ENCODE results near the gene NRP2. TPM values are rescaled to one million over a fixed set of nuclear protein-coding genes. Genes with fewer than 3 reads are reported as not detected.

Gene NRP2
- total RNA-seq, 5 donors from 2014 or later (not counting 1 experiment from before 2014, with no cell fraction given) = 0.85 to 1.1 (median 0.93) TPM; not detected in 2

GRCh38 chr2:205730701-205731582 lies 48.6 kb downstream of the NRP2 start:
- Histone ChIP-seq H3K27ac (ENCODE audit: low read length) (no peak overlapping the region), H3K4me1 (ENCODE audit: control insufficient read depth in 1 of 2, extremely low read depth in 1 of 2, insufficient read depth in 2 of 2, low read length in 2 of 2) (no peaks in the 10 kb centered on the region), H3K27me3 (replicated peaks in 1 of 2; ENCODE audit: control insufficient read depth in 2 of 2, extremely low read depth in 1 of 2, insufficient read depth in 2 of 2, low read length in 1 of 2) (peaks cover 0 to 3% of the 10 kb centered on the region in 2 experiments), H3K36me3 (ENCODE audit: control insufficient read depth in 2 of 2, extremely low read depth in 1 of 2, insufficient read depth in 1 of 2, low read length in 1 of 2) (no peaks in the 10 kb centered on the region), H3K4me3 (ENCODE audit: control insufficient read depth in 1 of 2, extremely low read depth in 1 of 2, low read length in 1 of 2) (no peak overlapping the region), H3K9me3 (no peaks in the 10 kb centered on the region)
- H3K4me3 Mint-ChIP-seq = no peak overlapping the region
- ChIA-PET POLR2A (no interaction called here), CTCF (no interaction called here)
- ATAC-seq (replicated peaks in 1 of 4) (no peak), DNase-seq (no peak)
- peaks cover 3 to 14% of the 10 kb centered on the region in 2 donors for H3K27me3 Mint-ChIP-seq
- no peaks in the 10 kb centered on the region for H3K9me3 Mint-ChIP-seq
- 91% methylated on average over 3 of the region's 9 CpGs for WGBS (ENCODE audit: insufficient coverage)
- no peaks in the 10 kb centered on the region for H3K36me3 Mint-ChIP-seq
- no peak overlapping the region for H3K27ac Mint-ChIP-seq
- no peaks in the 10 kb centered on the region for H3K4me1 Mint-ChIP-seq

DNA sequence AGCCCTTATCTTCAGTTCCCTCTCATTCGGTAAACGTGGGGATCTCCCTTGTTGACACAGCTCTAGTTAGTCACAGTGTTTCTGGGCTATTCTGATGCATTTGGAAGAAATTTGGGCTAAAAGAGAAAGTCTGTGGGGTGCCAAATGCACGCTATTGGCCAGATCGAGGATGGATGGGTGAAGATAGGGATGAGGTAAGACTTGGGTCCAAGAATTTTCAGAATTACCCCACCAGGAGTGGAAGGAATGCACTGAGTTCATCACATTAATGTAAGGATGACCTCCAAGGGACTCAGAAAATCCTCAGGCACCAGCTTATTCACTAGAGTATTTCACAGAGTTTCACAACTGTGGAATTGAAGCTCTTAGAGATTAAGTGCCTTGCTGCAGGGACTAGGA lies 49.3 kb downstream of the NRP2 start:
- Histone ChIP-seq H3K27me3 (replicated peaks in 1 of 2; ENCODE audit: control insufficient read depth in 2 of 2, extremely low read depth in 1 of 2, insufficient read depth in 2 of 2, low read length in 1 of 2) (peaks cover 0 to 3% of the 10 kb centered on the region in 2 experiments), H3K4me1 (ENCODE audit: control insufficient read depth in 1 of 2, extremely low read depth in 1 of 2, insufficient read depth in 2 of 2, low read length in 2 of 2) (no peaks in the 10 kb centered on the region), H3K36me3 (ENCODE audit: control insufficient read depth in 2 of 2, extremely low read depth in 1 of 2, insufficient read depth in 1 of 2, low read length in 1 of 2) (no peaks in the 10 kb centered on the region), H3K4me3 (ENCODE audit: control insufficient read depth in 1 of 2, extremely low read depth in 1 of 2, low read length in 1 of 2) (no peak overlapping the region), H3K9me3 (no peaks in the 10 kb centered on the region), H3K27ac (ENCODE audit: low read length) (no peak overlapping the region)
- H3K4me3 Mint-ChIP-seq = no peak overlapping the region
- ChIA-PET CTCF (no interaction called here), POLR2A (no interaction called here)
- H3K9me3 Mint-ChIP-seq = no peaks in the 10 kb centered on the region
- H3K27me3 Mint-ChIP-seq = peaks cover 3 to 14% of the 10 kb centered on the region in 2 donors
- WGBS (ENCODE audit: insufficient coverage) = no CpG with 5 or more reads among the region's 4 CpGs
- ATAC-seq (replicated peaks in 1 of 4) (no peak), DNase-seq (no peak)
- H3K4me1 Mint-ChIP-seq = no peaks in the 10 kb centered on the region
- no peaks in the 10 kb centered on the region for H3K36me3 Mint-ChIP-seq
- no peak overlapping the region for H3K27ac Mint-ChIP-seq

DNA sequence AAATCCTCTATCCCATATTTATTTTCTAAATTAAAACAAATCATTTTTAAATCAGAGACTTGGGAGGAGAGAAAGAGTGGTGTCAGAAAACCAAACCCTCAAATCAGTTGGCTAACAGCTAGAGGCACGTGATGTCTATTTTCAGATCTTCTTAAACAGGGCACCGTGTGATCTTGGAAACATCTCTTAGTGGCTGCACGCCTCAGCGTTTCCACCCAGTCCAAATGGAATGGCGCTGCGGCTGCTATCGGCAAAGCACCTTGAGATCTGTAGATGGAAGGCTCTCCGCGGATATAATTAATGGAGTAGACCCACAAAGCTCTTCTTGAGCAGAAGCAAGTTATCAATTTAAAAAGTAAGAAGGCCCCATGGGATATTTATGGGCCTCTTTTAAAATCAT lies 50.0 kb downstream of the NRP2 start:
- no peak overlapping the region for H3K4me3 Mint-ChIP-seq
- no peaks in the 10 kb centered on the region for H3K4me1 Mint-ChIP-seq
- DNase-seq = no peak
- peaks cover 3 to 14% of the 10 kb centered on the region in 2 donors for H3K27me3 Mint-ChIP-seq
- POLR2A ChIA-PET = no interaction called here
- Histone ChIP-seq H3K9me3 (no peaks in the 10 kb centered on the region), H3K27ac (ENCODE audit: low read length) (no peak overlapping the region), H3K36me3 (ENCODE audit: control insufficient read depth in 2 of 2, extremely low read depth in 1 of 2, insufficient read depth in 1 of 2, low read length in 1 of 2) (no peaks in the 10 kb centered on the region), H3K4me3 (ENCODE audit: control insufficient read depth in 1 of 2, extremely low read depth in 1 of 2, low read length in 1 of 2) (no peak overlapping the region), H3K4me1 (ENCODE audit: control insufficient read depth in 1 of 2, extremely low read depth in 1 of 2, insufficient read depth in 2 of 2, low read length in 2 of 2) (no peaks in the 10 kb centered on the region), H3K27me3 (replicated peaks in 1 of 2; ENCODE audit: control insufficient read depth in 2 of 2, extremely low read depth in 1 of 2, insufficient read depth in 2 of 2, low read length in 1 of 2) (peaks cover 0 to 3% of the 10 kb centered on the region in 2 experiments)
- WGBS (ENCODE audit: insufficient coverage) = 100% methylated on average over 9 of the region's 9 CpGs
- CTCF ChIA-PET = no interaction called here
- no peaks in the 10 kb centered on the region for H3K36me3 Mint-ChIP-seq
- ATAC-seq (replicated peaks in 1 of 4) = no peak
- H3K9me3 Mint-ChIP-seq = no peaks in the 10 kb centered on the region
- H3K27ac Mint-ChIP-seq = no peak overlapping the region

DNA sequence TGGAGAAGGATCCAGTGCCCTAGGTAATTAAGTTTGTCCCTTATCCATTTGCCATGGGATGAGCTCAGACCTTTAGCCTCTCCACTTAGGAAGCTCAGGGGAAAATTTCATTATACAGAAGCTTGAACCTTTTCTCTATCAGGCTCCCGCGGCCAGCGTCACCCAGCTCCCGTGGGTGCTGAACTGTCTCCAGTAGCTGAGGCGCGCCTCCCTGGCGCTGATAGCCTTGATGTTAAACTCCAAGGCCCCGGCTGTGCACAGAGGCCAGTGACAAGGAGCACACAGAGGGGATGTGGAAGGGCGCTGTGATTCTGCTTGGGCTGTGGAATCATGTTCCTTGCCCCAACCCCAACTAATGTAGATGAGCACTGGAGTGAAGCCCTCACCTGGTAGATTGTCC lies 50.8 kb downstream of the NRP2 start:
- Histone ChIP-seq H3K36me3 (ENCODE audit: control insufficient read depth in 2 of 2, extremely low read depth in 1 of 2, insufficient read depth in 1 of 2, low read length in 1 of 2) (no peaks in the 10 kb centered on the region), H3K4me3 (ENCODE audit: control insufficient read depth in 1 of 2, extremely low read depth in 1 of 2, low read length in 1 of 2) (no peak overlapping the region), H3K27me3 (replicated peaks in 1 of 2; ENCODE audit: control insufficient read depth in 2 of 2, extremely low read depth in 1 of 2, insufficient read depth in 2 of 2, low read length in 1 of 2) (peaks cover 0 to 3% of the 10 kb centered on the region in 2 experiments), H3K4me1 (ENCODE audit: control insufficient read depth in 1 of 2, extremely low read depth in 1 of 2, insufficient read depth in 2 of 2, low read length in 2 of 2) (no peaks in the 10 kb centered on the region), H3K9me3 (no peaks in the 10 kb centered on the region), H3K27ac (ENCODE audit: low read length) (no peak overlapping the region)
- H3K27me3 Mint-ChIP-seq = peaks cover 3 to 14% of the 10 kb centered on the region in 2 donors
- WGBS (ENCODE audit: insufficient coverage) = 91% methylated on average over 8 of the region's 9 CpGs
- no peak overlapping the region for H3K4me3 Mint-ChIP-seq
- no peaks in the 10 kb centered on the region for H3K9me3 Mint-ChIP-seq
- no peaks in the 10 kb centered on the region for H3K36me3 Mint-ChIP-seq
- DNase-seq (no peak), ATAC-seq (replicated peaks in 1 of 4) (no peak)
- H3K27ac Mint-ChIP-seq = no peak overlapping the region
- ChIA-PET POLR2A (no interaction called here), CTCF (no interaction called here)
- H3K4me1 Mint-ChIP-seq = no peaks in the 10 kb centered on the region

GRCh38 chr2:205733648-205734047 lies 51.3 kb downstream of the NRP2 start:
- Mint-ChIP-seq H3K27ac (no peak overlapping the region), H3K4me1 (no peaks in the 10 kb centered on the region), H3K9me3 (no peaks in the 10 kb centered on the region), H3K27me3 (peaks cover 5 to 14% of the 10 kb centered on the region in 2 donors), H3K4me3 (no peak overlapping the region), H3K36me3 (no peaks in the 10 kb centered on the region)
- no peak for DNase-seq
- H3K27ac ChIP-seq (ENCODE audit: low read length) = no peak overlapping the region
- CTCF ChIA-PET = no interaction called here
- POLR2A ChIA-PET = no interaction called here
- no peaks in the 10 kb centered on the region for H3K9me3 ChIP-seq
- peaks cover 0 to 6% of the 10 kb centered on the region in 2 experiments for H3K27me3 ChIP-seq (replicated peaks in 1 of 2; ENCODE audit: control insufficient read depth in 2 of 2, extremely low read depth in 1 of 2, insufficient read depth in 2 of 2, low read length in 1 of 2)
- H3K4me3 ChIP-seq (ENCODE audit: control insufficient read depth in 1 of 2, extremely low read depth in 1 of 2, low read length in 1 of 2) = no peak overlapping the region
- no peaks in the 10 kb centered on the region for H3K36me3 ChIP-seq (ENCODE audit: control insufficient read depth in 2 of 2, extremely low read depth in 1 of 2, insufficient read depth in 1 of 2, low read length in 1 of 2)
- 86% methylated on average over 11 of the region's 14 CpGs for WGBS (ENCODE audit: insufficient coverage)
- H3K4me1 ChIP-seq (ENCODE audit: control insufficient read depth in 1 of 2, extremely low read depth in 1 of 2, insufficient read depth in 2 of 2, low read length in 2 of 2) = no peaks in the 10 kb centered on the region
- no peak for ATAC-seq (replicated peaks in 1 of 4)

DNA sequence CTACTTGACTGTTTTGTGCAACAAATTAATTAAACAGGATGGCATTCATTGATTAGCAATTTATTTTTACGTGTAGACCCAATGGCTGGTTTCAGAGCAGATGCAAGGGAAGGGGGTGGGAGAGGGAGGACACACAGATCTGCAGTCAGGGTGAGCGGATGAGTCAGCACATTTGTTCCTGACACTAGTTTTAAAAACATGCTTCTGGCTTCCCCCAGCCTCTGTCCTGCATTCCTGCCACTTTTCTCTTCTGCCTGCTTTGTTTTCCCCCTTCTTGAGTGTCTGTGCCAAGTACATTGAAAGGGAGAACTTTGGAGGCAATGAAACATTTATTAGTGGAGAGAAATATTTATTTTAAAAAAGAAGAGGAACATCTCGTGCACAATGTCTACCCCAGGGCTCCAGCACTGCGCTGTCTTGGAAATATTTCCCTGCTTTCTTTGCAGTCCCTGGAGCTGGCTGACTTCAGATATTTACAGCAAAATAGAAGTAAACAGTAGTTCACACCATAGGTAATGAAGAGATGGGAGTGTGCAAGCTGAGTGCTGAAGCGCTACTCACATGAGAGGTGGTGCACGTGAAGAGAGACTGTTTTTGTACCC lies 52.2 kb downstream of the NRP2 start:
- Mint-ChIP-seq H3K9me3 (no peaks in the 10 kb centered on the region), H3K27ac (no peak overlapping the region), H3K27me3 (peaks cover 9 to 14% of the 10 kb centered on the region in 2 donors), H3K4me3 (no peak overlapping the region), H3K36me3 (no peaks in the 10 kb centered on the region), H3K4me1 (no peaks in the 10 kb centered on the region)
- Histone ChIP-seq H3K4me1 (ENCODE audit: control insufficient read depth in 1 of 2, extremely low read depth in 1 of 2, insufficient read depth in 2 of 2, low read length in 2 of 2) (no peaks in the 10 kb centered on the region), H3K9me3 (no peaks in the 10 kb centered on the region), H3K36me3 (ENCODE audit: control insufficient read depth in 2 of 2, extremely low read depth in 1 of 2, insufficient read depth in 1 of 2, low read length in 1 of 2) (no peaks in the 10 kb centered on the region), H3K4me3 (ENCODE audit: control insufficient read depth in 1 of 2, extremely low read depth in 1 of 2, low read length in 1 of 2) (no peak overlapping the region), H3K27ac (ENCODE audit: low read length) (no peak overlapping the region), H3K27me3 (replicated peaks in 1 of 2; ENCODE audit: control insufficient read depth in 2 of 2, extremely low read depth in 1 of 2, insufficient read depth in 2 of 2, low read length in 1 of 2) (peaks cover 0 to 7% of the 10 kb centered on the region in 2 experiments)
- WGBS (ENCODE audit: insufficient coverage) = 93% methylated on average over 2 of the region's 6 CpGs
- ChIA-PET POLR2A (interaction anchor here in 1 of 2 donors (0.5 kb wide), 1 partner anchor 1667 kb away, joined by 8 read pairs; no protein-coding TSS in a partner anchor), CTCF (interaction anchor here (0.6 kb wide), 2 partner anchors 328 to 1411 kb away, joined by 3 to 4 read pairs; no protein-coding TSS in a partner anchor)
- no peak for ATAC-seq (replicated peaks in 1 of 4)
- DNase-seq = no peak

Data from T-cell (primary cell).